Measurements from ENCODE around the gene PAOX.

PAOX gene

DNA sequence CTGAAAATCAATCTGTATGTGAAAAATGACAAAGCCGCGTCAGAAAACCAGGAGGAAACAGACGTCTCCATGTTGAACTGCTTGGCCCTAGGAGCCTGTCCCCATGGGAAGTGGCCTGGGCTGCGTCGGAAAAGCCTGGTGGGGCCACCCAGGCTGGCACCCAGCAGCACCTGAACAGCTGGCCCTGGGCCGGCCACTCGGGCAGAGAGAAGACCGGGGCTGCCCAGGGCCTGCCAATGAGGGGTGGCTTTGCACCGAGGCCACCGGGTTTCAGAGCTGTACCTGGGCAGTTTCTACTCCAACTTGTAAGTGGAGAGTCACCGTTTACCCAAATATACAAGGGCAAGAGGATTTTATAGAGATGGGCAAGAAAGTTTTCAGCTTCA, 20.1 kb upstream of the PAOX start:
- DNase-seq (ENCODE audit: low read depth) = no peak
- TF ChIP-seq, protein P1, sequence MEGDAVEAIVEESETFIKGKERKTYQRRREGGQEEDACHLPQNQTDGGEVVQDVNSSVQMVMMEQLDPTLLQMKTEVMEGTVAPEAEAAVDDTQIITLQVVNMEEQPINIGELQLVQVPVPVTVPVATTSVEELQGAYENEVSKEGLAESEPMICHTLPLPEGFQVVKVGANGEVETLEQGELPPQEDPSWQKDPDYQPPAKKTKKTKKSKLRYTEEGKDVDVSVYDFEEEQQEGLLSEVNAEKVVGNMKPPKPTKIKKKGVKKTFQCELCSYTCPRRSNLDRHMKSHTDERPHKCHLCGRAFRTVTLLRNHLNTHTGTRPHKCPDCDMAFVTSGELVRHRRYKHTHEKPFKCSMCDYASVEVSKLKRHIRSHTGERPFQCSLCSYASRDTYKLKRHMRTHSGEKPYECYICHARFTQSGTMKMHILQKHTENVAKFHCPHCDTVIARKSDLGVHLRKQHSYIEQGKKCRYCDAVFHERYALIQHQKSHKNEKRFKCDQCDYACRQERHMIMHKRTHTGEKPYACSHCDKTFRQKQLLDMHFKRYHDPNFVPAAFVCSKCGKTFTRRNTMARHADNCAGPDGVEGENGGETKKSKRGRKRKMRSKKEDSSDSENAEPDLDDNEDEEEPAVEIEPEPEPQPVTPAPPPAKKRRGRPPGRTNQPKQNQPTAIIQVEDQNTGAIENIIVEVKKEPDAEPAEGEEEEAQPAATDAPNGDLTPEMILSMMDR (conservative IDR thresholded peaks at IDR 0.05; ENCODE audit: control insufficient read depth, insufficient read depth, low read depth, low read length) = no peak
- no peak overlapping the region for H3K4me3 ChIP-seq (ENCODE audit: control insufficient read depth, low read depth, low read length)

DNA sequence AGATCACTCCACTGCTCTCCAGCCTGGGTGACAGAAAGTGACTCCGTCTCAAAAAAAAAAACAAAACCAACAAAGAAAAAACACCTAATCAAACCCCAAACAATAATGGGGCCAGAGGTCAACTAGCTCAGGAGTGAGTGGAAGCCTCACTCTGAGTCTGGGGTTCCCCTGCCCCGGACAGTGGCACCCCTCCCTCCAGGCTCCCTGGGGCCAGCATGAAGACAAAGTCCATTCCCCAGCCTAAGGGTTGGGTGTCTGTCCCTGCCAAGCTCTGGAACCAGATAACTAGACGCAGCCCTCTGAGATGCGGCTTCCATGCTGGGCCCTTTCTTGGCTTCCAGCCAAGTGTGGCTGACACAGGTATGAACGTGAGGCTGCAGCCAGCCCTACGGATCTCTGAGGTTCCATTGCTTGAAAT, 19.5 kb upstream of the PAOX start:
- no peak for DNase-seq (ENCODE audit: low read depth)
- no peak overlapping the region for H3K4me3 ChIP-seq (ENCODE audit: control insufficient read depth, low read depth, low read length)
- TF ChIP-seq, protein P1 (conservative IDR thresholded peaks at IDR 0.05; ENCODE audit: control insufficient read depth, insufficient read depth, low read depth, low read length) = no peak

DNA sequence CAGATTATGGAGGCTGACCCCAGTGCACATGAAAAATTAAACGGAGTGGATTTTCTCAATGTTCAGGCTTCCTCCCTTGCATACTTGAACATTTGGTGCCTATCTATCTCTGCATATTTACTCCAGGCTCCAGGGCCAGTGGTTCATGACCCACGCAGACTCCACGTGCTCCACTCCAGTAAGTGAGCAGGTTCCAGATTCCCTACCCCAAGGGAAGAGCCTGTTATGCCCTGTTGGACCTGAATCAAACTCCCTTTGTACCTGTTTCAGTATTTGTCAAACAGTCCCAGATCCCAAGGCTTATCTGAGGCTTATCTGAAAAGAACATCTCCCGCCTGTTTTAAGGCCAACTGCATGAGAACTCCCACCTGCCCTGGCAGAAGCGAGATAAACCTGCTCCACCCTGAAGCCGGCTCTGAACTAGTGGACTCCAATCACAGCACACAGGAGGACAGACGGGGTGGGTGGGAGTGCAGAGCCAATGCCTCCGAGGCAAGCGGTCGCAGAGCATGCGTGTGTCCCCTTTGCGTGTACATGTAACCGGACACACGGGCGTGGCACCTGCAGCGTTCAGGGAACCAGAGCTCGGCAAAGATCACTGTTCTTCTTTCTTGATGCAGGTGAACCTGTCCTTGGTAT, 19.0 kb upstream of the PAOX start:
- no peak for DNase-seq (ENCODE audit: low read depth)
- no peak overlapping the region for H3K4me3 ChIP-seq (ENCODE audit: control insufficient read depth, low read depth, low read length)
- TF ChIP-seq, protein P1 (conservative IDR thresholded peaks at IDR 0.05; ENCODE audit: control insufficient read depth, insufficient read depth, low read depth, low read length) = no peak

DNA sequence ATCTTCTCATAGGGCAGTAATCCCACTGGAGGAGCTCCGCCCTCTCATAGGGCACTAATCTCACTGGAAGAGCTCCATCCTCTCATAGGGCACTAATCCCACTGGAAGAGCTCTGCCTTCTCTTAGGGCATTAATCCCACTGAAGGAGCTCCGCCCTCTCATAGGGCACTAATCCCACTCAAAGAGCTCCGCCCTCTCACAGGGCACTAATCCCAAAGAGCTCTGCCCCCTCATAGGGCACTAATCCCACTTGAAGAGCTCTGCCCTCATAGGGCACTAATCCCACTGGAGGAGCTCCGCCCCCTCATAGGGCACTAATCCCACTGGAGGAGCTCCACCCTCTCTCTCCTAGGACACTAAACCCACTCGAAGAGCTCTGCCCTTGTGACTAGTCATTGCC, 17.8 kb upstream of the PAOX start:
- TF ChIP-seq, protein P1 (conservative IDR thresholded peaks at IDR 0.05; ENCODE audit: control insufficient read depth, insufficient read depth, low read depth, low read length) = no peak
- H3K4me3 ChIP-seq (ENCODE audit: control insufficient read depth, low read depth, low read length) = no peak overlapping the region
- DNase-seq (ENCODE audit: low read depth) = no peak

DNA sequence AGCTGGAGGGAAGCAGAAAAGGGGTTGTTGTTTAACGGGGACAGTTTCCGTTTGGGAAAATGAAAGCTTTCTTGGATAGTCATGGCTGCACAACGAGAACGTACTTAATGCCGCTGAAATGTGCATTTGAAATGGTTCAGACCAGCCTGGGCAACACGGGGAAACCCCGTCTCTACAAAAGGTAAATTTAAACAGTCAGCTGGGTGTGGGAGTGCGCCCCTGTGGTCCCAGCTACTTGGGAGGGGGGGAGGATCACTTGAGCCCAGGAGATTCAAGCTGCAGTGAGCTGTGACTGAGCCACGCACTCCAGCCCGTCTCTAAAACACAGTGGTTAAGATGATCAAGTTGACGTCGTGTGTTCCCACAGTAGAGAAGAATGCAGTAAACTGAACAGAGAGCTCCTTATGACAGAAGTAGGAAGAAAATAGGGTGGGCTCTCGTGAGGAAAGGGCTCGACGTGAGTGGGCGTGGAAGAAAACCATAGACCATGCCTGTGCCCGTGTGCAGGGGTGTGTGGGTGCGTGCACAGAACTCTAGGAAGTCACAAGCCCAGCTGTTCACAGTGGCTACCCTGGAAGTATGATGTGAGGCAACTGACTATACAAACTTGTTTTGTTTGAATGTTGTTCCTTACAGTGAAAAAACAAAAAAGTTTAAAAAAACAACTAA, 17.2 kb upstream of the PAOX start:
- TF ChIP-seq, protein P1 (conservative IDR thresholded peaks at IDR 0.05; ENCODE audit: control insufficient read depth, insufficient read depth, low read depth, low read length) = no peak
- H3K4me3 ChIP-seq (ENCODE audit: control insufficient read depth, low read depth, low read length) = no peak overlapping the region
- no peak for DNase-seq (ENCODE audit: low read depth)

DNA sequence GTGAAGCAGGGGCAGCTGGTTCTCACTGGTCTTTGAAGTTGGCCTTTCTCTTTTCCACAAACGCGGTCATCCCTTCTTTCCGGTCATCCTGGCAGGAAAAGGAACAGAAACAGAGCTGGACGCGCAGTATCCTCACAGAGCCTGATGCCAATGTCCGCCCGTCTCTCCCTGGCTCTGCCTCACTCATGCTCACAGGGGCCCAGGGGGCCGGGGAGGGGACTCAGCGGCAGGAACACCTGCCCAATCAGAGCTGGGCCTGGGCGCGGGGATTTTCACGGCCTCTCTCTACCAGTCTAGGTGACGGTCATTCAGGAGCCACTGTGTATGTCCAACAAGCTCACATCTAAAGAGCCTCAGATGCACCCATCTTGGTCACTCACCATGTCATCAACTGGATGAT, 16.2 kb upstream of the PAOX start:
- H3K4me3 ChIP-seq (ENCODE audit: control insufficient read depth, low read depth, low read length) = no peak overlapping the region
- TF ChIP-seq, protein P1 (conservative IDR thresholded peaks at IDR 0.05; ENCODE audit: control insufficient read depth, insufficient read depth, low read depth, low read length) = no peak
- no peak for DNase-seq (ENCODE audit: low read depth)

All from fibroblast of mammary gland (primary cell).